ENCODE data around the gene CAMK2A. TPM values are rescaled to one million over a fixed set of nuclear protein-coding genes. Genes with fewer than 3 reads are reported as not detected.

The CAMK2A gene
- total RNA-seq, 2 experiments from 2014 or later = not detected

DNA sequence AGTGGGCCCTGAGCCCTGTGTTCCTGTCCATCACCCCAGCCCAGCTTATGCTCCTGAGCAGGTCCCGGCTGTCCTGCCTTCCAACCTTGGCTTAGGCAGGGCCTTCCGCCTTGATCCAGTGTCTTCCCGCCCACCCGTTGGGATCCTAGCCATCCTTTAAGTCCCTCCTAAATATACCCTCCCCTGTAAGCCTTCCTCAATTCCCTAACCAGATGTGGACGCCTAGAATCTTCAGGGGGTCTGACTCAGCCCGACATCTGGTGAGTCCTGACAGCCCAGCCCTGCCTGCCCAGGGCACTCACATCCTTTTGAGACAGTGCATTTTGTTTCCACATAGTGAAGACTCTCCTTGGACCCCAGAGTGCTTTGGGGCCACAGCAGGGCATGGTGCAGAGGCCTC lies 76.0 kb downstream of the CAMK2A start:
- Mint-ChIP-seq H3K36me3 (no peaks in the 10 kb centered on the region), H3K27ac (no peak overlapping the region), H3K4me1 (ENCODE audit: low read depth) (peaks cover 8% of the 10 kb centered on the region), H3K4me3 (no peak overlapping the region), H3K9me3 (no peaks in the 10 kb centered on the region), H3K27me3 (peaks cover 5% of the 10 kb centered on the region)
- ChIA-PET POLR2A (no interaction called here), CTCF (no interaction called here)
- no peak for DNase-seq
- intact Hi-C loops (cut with micrococcal nuclease) = no loop called here

DNA sequence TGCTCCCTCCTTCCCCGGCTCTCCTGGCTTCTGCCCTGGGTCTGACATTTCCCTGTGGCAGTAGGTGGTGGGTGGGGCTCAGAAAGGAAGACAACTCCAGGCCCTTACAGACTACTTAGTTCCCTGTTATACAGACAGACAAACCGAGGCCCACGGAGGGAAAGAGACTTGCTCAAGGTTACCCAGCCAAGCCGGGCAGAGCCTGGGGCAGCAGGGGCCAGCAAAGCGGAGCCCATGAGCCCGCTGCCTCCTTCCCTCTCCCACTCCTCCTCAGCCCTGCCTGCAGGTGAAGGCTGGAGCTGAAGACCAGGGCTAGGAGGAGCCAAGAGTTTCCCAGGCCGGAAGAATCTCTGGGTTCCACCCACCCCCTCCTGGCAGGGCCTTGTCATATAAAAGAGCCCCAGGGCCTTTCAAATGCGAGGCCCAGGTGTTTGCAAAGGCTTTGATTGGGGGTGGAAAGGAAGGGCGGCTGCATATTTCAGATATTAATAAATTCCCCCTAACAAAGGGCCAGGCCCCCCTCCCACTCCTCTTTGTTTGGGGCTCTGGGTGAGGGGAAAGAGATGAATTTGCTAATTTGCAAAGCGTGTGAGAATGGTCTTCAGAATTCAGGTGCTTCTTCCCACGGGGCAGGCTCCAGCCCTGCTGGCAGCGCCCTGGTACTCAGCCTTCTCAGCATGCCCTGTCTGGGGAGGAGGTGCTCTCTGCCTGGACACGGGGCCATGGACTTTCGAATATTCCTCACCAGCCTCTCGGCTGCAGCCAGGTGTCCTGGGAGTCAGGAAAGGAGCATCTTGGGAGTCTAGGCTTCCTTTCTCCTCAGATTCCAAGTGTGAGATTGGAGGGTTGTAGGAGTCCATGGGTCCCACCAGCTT lies 78.2 kb downstream of the CAMK2A start:
- H3K27me3 Mint-ChIP-seq = peaks cover 15% of the 10 kb centered on the region
- no peak overlapping the region for H3K4me3 Mint-ChIP-seq
- intact Hi-C loops (cut with micrococcal nuclease) = no loop called here
- ChIA-PET POLR2A (no interaction called here), CTCF (interaction anchor here (1.1 kb wide), 1 partner anchor 98 kb away, joined by 3 read pairs; no protein-coding TSS in a partner anchor)
- no peaks in the 10 kb centered on the region for H3K9me3 Mint-ChIP-seq
- H3K4me1 Mint-ChIP-seq (ENCODE audit: low read depth) = peaks cover 9% of the 10 kb centered on the region
- no peak overlapping the region for H3K27ac Mint-ChIP-seq
- DNase-seq = no peak
- H3K36me3 Mint-ChIP-seq = no peaks in the 10 kb centered on the region

DNA sequence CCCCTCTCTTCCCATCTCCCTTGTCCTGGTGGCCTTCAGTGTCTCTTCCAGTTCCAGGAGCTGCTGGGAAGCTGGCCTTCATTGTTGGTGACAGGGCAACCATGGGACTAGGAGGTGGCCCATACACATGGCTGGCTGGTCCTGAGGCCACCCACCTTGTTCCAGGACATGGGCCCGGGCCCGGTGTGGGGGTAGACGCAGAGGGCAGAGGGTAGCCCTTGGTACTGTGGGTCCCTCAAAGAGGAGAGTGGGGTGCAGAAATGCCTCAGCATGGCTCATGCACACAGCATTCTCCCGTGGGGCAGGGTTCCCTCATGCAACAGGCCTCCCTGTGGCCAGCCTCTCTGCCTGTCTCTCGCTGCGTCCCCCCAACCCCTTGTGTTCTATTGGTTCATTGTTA lies 78.9 kb downstream of the CAMK2A start:
- DNase-seq = no peak
- Mint-ChIP-seq H3K27me3 (peaks cover 15% of the 10 kb centered on the region), H3K4me1 (ENCODE audit: low read depth) (peaks cover 9% of the 10 kb centered on the region), H3K36me3 (no peaks in the 10 kb centered on the region), H3K4me3 (no peak overlapping the region), H3K9me3 (no peaks in the 10 kb centered on the region), H3K27ac (no peak overlapping the region)
- POLR2A ChIA-PET = no interaction called here
- CTCF ChIA-PET = no interaction called here
- intact Hi-C loops (cut with micrococcal nuclease) = no loop called here

DNA sequence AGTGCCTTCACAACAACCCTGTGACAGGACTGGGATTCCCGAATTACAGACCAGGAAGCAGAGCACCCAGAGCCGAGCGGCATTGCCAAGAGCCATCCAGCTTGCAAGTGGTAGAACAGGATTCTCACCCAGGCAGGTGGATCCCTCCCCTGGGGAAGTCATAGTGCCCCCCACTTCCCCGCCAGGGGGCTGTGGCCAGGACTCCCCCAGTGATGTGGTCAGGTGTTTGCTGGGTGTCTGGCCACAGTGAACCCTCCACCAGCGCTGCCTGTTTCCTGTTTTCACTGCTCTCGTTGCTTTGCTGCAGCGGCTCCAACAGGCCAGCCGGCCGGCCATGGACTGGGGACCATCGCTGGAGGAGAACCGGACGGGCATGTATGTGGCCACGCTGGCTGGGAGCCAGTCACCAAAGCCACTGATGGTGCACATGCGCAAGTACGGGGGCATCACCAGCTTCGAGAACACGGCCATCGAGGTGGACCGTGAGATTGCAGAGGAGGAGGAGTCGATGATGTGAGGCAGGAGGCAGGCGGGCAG lies 80.4 kb downstream of the CAMK2A start:
- intact Hi-C loops (cut with micrococcal nuclease) = no loop called here
- H3K9me3 Mint-ChIP-seq = no peaks in the 10 kb centered on the region
- CTCF ChIA-PET = interaction anchor here (1.1 kb wide), 1 partner anchor 9 kb away, joined by 3 read pairs; no protein-coding TSS in a partner anchor
- H3K4me1 Mint-ChIP-seq (ENCODE audit: low read depth) = peaks cover 9% of the 10 kb centered on the region
- H3K27ac Mint-ChIP-seq = no peak overlapping the region
- peaks cover 15% of the 10 kb centered on the region for H3K27me3 Mint-ChIP-seq
- peak; percentile 11 for DNase-seq
- POLR2A ChIA-PET = no interaction called here
- H3K36me3 Mint-ChIP-seq = no peaks in the 10 kb centered on the region
- no peak overlapping the region for H3K4me3 Mint-ChIP-seq

DNA sequence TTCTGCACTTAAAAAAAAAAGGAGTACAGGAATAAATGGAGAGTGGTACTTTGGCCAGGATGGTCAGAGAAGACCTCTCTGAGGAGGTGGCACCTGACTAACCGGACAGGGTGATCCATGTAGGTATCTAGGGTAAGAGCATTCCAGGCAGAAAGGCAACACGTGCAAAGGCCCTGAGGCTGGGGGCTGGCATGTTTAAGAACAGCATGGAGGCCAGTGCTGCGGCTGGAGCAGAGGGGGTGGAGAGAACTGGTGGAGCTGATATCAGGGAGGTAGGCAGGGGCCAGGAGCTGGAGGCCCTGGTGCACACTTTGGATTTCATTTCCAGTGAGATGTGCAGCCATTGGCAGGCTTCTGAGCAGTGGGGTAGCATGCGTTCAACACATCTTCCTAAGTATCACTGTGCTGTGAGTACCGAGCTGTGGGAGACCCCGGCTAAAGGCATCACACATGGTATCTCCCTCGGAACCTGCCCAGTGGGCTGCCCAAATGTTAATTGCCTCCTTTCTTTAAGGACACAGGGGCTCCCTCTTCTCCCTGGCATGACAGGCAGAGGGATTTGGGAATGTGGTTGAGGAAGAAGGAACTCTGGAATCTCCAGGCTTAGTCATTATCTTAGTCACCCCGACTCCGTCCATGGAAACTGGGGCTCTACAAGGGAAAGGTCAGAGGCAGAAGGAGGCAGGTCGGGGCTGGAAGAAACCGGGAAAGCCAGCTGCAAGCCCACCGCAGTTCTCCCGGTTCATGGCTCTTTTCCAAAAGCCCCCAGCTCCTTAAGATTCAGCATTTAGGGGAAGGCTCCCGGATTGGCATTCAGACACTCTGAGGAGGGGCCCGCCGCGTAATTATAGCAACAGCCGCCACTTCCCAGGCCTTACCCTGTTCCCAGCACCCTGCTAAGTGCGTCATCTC lies 81.1 kb downstream of the CAMK2A start:
- H3K4me3 Mint-ChIP-seq = no peak overlapping the region
- H3K4me1 Mint-ChIP-seq (ENCODE audit: low read depth) = peaks cover 9% of the 10 kb centered on the region
- intact Hi-C loops (cut with micrococcal nuclease) = no loop called here
- H3K27ac Mint-ChIP-seq = no peak overlapping the region
- H3K9me3 Mint-ChIP-seq = no peaks in the 10 kb centered on the region
- POLR2A ChIA-PET = no interaction called here
- no peak for DNase-seq
- H3K36me3 Mint-ChIP-seq = no peaks in the 10 kb centered on the region
- CTCF ChIA-PET = interaction anchor here (1.1 kb wide), 1 partner anchor 10 kb away, joined by 3 read pairs; no protein-coding TSS in a partner anchor
- H3K27me3 Mint-ChIP-seq = peaks cover 15% of the 10 kb centered on the region

DNA sequence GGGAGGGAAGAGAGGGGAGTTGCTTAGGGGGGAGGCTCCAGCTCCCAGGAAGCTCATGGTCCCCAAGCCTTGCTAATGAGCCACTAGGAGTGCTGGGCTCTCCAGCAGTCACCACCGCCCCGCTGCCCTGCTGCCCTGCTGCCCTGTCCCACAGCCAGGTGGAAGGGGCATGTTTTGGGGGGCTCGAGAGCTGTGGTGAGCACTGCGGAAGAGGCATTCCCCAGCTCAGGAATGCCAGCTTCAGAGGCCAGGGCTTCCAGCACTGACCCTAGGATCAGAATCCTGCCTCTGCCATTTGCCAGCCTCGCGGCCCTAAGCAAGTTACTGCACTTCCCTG lies 82.8 kb downstream of the CAMK2A start:
- ChIA-PET CTCF (no interaction called here), POLR2A (no interaction called here)
- no peaks in the 10 kb centered on the region for H3K9me3 Mint-ChIP-seq
- no peak overlapping the region for H3K27ac Mint-ChIP-seq
- DNase-seq = no peak
- H3K27me3 Mint-ChIP-seq = peaks cover 15% of the 10 kb centered on the region
- intact Hi-C loops (cut with micrococcal nuclease) = no loop called here
- H3K4me1 Mint-ChIP-seq (ENCODE audit: low read depth) = peaks cover 9% of the 10 kb centered on the region
- no peaks in the 10 kb centered on the region for H3K36me3 Mint-ChIP-seq
- H3K4me3 Mint-ChIP-seq = no peak overlapping the region

DNA sequence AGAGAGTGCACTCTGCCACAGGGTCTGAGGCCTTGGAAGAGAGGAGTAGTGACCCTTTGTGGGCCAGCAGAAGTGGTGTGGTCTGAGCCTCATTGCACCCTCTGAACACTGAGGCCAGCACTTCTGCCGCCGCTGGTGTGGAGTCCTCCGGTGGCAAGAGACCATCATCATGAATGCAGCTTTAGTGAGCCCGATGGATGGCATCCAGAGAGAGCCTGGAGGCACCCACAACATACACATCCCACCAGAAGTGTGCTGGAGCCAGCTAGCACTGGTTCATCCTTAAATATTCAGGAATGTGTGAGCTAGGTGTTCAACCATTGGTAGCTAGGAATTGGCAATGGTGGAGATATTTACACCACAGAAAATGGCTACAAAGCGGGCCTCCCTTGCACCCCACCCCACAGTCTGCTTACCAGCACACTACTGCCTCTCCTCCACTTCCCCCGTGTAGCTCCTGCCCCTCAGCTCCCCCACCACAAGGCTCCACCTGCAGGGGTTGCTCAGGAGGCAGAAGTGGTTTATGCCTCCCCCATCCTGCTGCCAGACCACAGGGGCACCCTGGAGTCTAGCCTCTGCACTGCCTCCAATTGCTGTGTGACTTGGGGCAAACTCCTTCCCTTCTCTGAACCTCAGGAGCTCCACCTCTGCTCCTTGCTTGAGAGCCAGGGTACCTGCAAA lies 83.3 kb downstream of the CAMK2A start:
- Mint-ChIP-seq H3K4me3 (no peak overlapping the region), H3K9me3 (no peaks in the 10 kb centered on the region), H3K27ac (no peak overlapping the region), H3K4me1 (ENCODE audit: low read depth) (peaks cover 9% of the 10 kb centered on the region), H3K27me3 (peaks cover 15% of the 10 kb centered on the region), H3K36me3 (no peaks in the 10 kb centered on the region)
- ChIA-PET POLR2A (no interaction called here), CTCF (no interaction called here)
- intact Hi-C loops (cut with micrococcal nuclease) = no loop called here
- DNase-seq = no peak

DNA sequence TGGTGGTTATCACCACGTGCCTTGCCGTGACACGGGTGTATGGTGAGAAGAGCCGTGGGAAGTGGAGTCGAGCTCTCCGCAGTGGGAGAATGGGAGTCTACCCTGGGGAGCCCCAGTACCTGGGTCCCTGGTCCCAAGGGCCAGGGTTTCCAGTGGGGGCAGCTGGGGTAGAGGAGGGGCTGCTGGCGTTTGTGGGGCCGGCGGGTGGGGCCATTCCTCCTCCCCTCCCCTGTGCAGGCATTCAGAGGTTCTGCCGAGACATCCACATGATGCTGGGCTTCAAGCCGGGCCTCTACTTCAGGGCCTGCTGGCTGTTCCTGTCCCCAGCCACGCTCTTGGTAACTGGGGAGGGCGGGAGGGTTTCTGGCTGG lies 85.0 kb downstream of the CAMK2A start:
- Mint-ChIP-seq H3K36me3 (no peaks in the 10 kb centered on the region), H3K4me3 (no peak overlapping the region), H3K4me1 (ENCODE audit: low read depth) (peaks cover 9% of the 10 kb centered on the region), H3K9me3 (no peaks in the 10 kb centered on the region), H3K27me3 (peaks cover 15% of the 10 kb centered on the region), H3K27ac (no peak overlapping the region)
- intact Hi-C loops (cut with micrococcal nuclease) = no loop called here
- ChIA-PET POLR2A (no interaction called here), CTCF (no interaction called here)
- no peak for DNase-seq

DNA sequence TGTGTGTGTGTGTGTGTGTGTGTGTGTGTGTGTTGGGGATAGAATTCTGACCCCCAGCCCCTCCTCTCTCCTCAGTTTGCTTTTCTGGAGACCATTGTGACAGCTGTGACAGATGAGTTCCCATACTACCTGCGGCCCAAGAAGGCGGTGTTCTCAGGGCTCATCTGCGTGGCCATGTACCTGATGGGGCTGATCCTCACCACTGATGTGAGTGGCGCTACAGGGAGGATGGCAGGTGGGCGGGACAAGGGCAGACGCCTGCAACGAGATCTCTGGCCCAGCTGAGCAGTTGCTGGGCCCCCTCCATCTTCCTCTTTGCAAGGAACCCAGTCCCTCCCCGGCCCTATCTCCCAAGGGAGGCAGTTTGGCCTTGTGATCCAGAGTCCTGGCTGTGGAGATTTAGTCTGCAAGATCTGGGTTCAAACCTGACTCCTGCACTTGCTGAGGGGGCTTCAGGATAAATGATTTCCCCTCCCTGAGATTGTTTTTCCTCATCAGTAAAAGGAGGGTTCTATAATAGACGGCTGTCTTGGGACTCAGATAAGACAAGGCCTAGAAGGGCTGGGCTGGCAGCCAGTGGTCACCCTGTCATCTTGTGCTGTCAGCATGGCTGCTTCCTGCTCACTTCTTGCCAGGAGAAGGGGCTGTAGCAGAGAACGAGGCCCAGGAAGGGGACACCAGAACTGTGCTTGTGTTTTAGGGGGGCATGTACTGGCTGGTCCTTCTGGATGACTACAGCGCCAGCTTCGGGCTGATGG lies 85.6 kb downstream of the CAMK2A start:
- POLR2A ChIA-PET = no interaction called here
- intact Hi-C loops (cut with micrococcal nuclease) = no loop called here
- H3K27me3 Mint-ChIP-seq = peaks cover 13% of the 10 kb centered on the region
- no peak overlapping the region for H3K4me3 Mint-ChIP-seq
- H3K4me1 Mint-ChIP-seq (ENCODE audit: low read depth) = peaks cover 6% of the 10 kb centered on the region
- H3K36me3 Mint-ChIP-seq = no peaks in the 10 kb centered on the region
- CTCF ChIA-PET = no interaction called here
- H3K27ac Mint-ChIP-seq = no peak overlapping the region
- DNase-seq = no peak
- H3K9me3 Mint-ChIP-seq = no peaks in the 10 kb centered on the region

DNA sequence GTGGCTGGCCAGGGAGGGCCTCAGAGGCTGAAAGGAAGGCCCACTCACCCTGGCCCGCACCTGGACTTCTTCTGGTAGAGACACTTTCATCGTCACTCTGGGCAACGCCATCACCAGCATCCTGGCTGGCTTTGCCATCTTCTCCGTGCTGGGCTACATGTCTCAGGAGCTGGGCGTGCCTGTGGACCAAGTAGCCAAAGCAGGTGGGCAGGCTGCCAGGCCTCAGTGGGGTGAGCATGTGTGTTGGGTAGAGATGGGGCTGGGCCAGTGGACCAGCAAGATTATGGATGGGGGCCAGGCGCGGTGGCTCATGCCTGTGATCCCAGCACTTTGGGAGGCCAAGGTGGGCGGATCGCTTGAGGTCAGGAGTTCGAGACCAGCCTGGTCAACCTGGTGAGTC lies 87.1 kb downstream of the CAMK2A start:
- Mint-ChIP-seq H3K4me3 (no peak overlapping the region), H3K4me1 (ENCODE audit: low read depth) (no peaks in the 10 kb centered on the region), H3K27me3 (peaks cover 6% of the 10 kb centered on the region), H3K9me3 (no peaks in the 10 kb centered on the region), H3K27ac (no peak overlapping the region), H3K36me3 (no peaks in the 10 kb centered on the region)
- ChIA-PET CTCF (no interaction called here), POLR2A (no interaction called here)
- DNase-seq = no peak
- intact Hi-C loops (cut with micrococcal nuclease) = no loop called here

DNA sequence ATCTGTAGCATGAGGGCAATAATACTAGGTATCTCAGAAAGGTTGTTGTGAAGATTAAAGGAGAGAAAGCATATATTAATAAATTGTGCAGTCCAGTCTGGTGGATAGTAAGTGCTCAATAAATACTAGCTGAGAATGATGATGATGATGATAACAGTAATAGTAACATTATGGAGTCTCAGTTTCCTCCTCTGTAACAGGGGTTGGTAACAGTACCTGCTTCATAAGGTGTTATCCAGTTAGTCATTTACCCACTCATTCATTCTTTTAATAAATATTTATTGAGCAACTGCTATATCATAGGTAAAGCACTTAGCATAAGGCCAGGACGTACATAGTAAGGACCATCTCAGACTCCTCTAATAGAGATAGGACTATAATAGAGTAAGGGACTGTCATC lies 92.1 kb downstream of the CAMK2A start:
- CTCF ChIA-PET = no interaction called here
- POLR2A ChIA-PET = no interaction called here
- Mint-ChIP-seq H3K36me3 (no peaks in the 10 kb centered on the region), H3K27me3 (peaks cover 6% of the 10 kb centered on the region), H3K4me1 (ENCODE audit: low read depth) (no peaks in the 10 kb centered on the region), H3K4me3 (no peak overlapping the region), H3K27ac (no peak overlapping the region), H3K9me3 (no peaks in the 10 kb centered on the region)
- intact Hi-C loops (cut with micrococcal nuclease) = no loop called here
- no peak for DNase-seq

DNA sequence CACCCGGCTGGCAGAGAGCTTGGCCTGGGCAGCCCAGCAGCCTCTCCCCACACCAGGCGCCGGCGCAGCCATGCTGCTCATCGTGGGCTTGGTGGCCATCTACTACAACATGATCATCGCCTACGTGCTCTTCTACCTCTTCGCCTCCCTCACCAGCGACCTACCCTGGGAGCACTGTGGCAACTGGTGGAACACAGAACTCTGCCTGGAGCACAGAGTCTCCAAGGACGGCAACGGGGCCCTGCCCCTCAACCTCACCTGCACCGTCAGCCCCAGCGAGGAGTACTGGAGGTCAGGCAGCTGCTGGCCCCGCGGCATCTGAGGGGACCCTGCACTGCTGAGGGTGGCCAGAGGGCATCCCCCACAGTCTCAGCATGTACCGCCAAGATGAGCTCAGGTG lies 92.6 kb downstream of the CAMK2A start:
- Mint-ChIP-seq H3K27ac (no peak overlapping the region), H3K4me1 (ENCODE audit: low read depth) (no peaks in the 10 kb centered on the region), H3K4me3 (no peak overlapping the region), H3K36me3 (no peaks in the 10 kb centered on the region), H3K27me3 (peaks cover 6% of the 10 kb centered on the region), H3K9me3 (no peaks in the 10 kb centered on the region)
- ChIA-PET POLR2A (no interaction called here), CTCF (no interaction called here)
- no peak for DNase-seq
- intact Hi-C loops (cut with micrococcal nuclease) = no loop called here

Measured in activated CD4-positive, alpha-beta memory T cell treated with anti-CD3 and anti-CD28 coated beads for 36 hours (primary cell).